Aorta (tissue), 5 donors: ENCODE data around the gene KIF9. TPM values are rescaled to one million over a fixed set of nuclear protein-coding genes. Genes with fewer than 3 reads are reported as not detected.

Source experiments
- ATAC-seq: fragments of 200-7000 bp; cut with Tn5 transposase; one replicate; pipeline ENCODE4 v1.9.1; 2022; ENCODE audit warnings: moderate library complexity; ENCODE audit not compliant: low FRiP score
- DNase-seq, 2 donors: peaks; one replicate each; pipeline ENCODE4 v3.0.0-alpha.2; 2020
- H3K27ac ChIP-seq, 2 donors: one replicate each; pipeline ENCODE4 v1.5.1; 2013; ENCODE audit warnings: low read length in 2 of 2, mild to moderate bottlenecking in 2 of 2, moderate library complexity in 2 of 2, control low read depth in 1 of 2, inconsistent platforms in 1 of 2, low read depth in 1 of 2
- H3K27me3 ChIP-seq, 2 donors: one replicate each; pipeline ENCODE4 v1.6.1; 2013; ENCODE audit warnings: control low read depth in 1 of 2, low read length in 1 of 2, mild to moderate bottlenecking in 1 of 2, moderate library complexity in 1 of 2; ENCODE audit not compliant: insufficient read depth in 2 of 2, control insufficient read depth in 1 of 2
- H3K36me3 ChIP-seq, 2 donors: one replicate each; pipeline ENCODE4 v1.6.1; 2013; ENCODE audit warnings: control low read depth in 1 of 2, low read length in 1 of 2, mild to moderate bottlenecking in 1 of 2; ENCODE audit not compliant: insufficient read depth in 2 of 2, control insufficient read depth in 1 of 2
- H3K4me1 ChIP-seq, 2 donors: one replicate each; pipeline ENCODE4 v1.6.1; 2013; ENCODE audit warnings: low read length in 2 of 2, control low read depth in 1 of 2, mild to moderate bottlenecking in 1 of 2, moderate library complexity in 1 of 2; ENCODE audit not compliant: insufficient read depth in 2 of 2, control insufficient read depth in 1 of 2
- H3K4me3 ChIP-seq, 2 donors: one replicate each; pipeline ENCODE4 v1.5.1; 2013; ENCODE audit warnings: low read length in 2 of 2, control low read depth in 1 of 2, mild to moderate bottlenecking in 1 of 2
- H3K9me3 ChIP-seq: one replicate; pipeline ENCODE4 v1.6.1; 2013; ENCODE audit warnings: mild to moderate bottlenecking, low read length; ENCODE audit not compliant: control insufficient read depth
- WGBS, 2 donors: extraction: QIAGEN DNeasy Blood & Tissue Kit; methylation state at CpG; one replicate each; pipeline ENCODE4 v1.1.7; 2013; 5-methylcytosine and 5-hydroxymethylcytosine counted together
- intact Hi-C, 2 donors: fragments of 100-400 bp; cut with DNase I; formaldehyde crosslinking; loops; one replicate each; pipeline versions ENCODE4 v1.14.2 to v1.15.0; 2022
- polyA plus RNA-seq, 2 donors: library from polyadenylated mRNA; stranded (reverse); fragments of 200-250 nt; gene quantifications; one replicate each; pipeline ENCODE4 v1.2.3, GENCODE V29; 2013
- total RNA-seq, 2 donors: library from RNA; stranded (reverse); fragmentation: NEBNext Ultra II Directional; extraction: Animal tissue kit (Norgen Biotek cat#: 25700); gene quantifications; one replicate each; pipeline ENCODE4 v1.2.1, GENCODE V29; 2021
- donor health status: healthy with polysubstance abuse.
- donor health status: Bipolar disorder and iron deficiency.
- donor health status: DM: no; HTN: no; CAD: no.
- donor health status: DM: no; HTN: no; CAD: no.
- donor health status: DM: yes; HTN: yes; CAD: no.

KIF9 gene
- total and polyA plus RNA-seq, 4 donors, result 6.5 to 14.4 (median 10.1) TPM

DNA sequence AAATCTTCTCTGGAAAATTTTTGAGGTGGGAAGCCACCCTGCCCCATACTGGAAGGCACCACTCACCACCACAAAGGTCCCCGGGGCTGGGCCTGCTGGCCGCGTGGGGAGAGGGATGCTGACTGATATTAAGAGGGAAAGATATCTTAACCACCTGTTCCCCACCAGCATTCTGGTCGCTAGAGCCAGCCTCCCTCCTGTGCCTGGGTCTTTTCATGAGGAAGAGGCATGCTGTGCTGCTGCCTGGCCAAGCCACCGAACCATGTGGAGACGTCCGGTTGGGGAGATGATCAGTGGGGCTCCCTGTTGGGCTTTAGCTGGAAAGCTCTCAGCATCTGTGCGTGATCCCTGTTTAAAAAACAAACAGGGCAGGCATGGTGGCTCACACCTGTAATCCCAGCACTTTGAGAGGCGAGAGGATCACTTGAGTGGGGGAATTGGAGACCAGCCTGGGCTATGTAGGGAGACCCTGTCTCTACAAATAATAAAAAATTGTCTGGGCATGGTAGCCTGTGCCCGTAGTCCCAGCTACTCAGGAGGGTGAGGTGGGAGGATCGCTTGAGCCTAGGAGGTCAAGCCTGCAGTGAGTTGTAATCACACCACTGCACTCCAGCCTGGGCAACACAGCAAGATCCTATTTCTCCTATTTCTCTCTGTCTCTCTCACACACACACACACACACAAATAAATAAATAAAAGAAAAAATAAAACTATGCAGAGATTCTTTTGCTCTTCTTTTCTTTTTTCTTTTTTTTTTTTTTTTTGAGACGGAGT, 1.2 kb upstream of the KIF9 start:
- peak overlapping the region in 1 of 2 donors; percentile 35 for H3K27ac ChIP-seq
- no peaks in the 10 kb centered on the region for H3K27me3 ChIP-seq
- H3K36me3 ChIP-seq, result no peaks in the 10 kb centered on the region
- no peak for DNase-seq
- WGBS, 2 donors, result 30 to 31% methylated on average over 12 of the region's 12 CpGs
- no peak for ATAC-seq
- no peaks in the 10 kb centered on the region for H3K4me1 ChIP-seq
- intact Hi-C loops, result loop anchor here in 1 of 2 donors (5.0 kb wide), 2 partner anchors 94 to 116 kb away; no protein-coding TSS in a partner anchor
- peak overlapping the region; percentile 21 to 65 for H3K4me3 ChIP-seq
- H3K9me3 ChIP-seq, result no peaks in the 10 kb centered on the region

GRCh38 chr3:47283193-47283537, 566 bp upstream of the KIF9 start:
- Histone ChIP-seq H3K4me1 (no peaks in the 10 kb centered on the region), H3K4me3 (peak overlapping the region; percentile 3 to 65), H3K27me3 (no peaks in the 10 kb centered on the region), H3K36me3 (no peaks in the 10 kb centered on the region), H3K9me3 (no peaks in the 10 kb centered on the region), H3K27ac (peak overlapping the region; percentile 36 to 88)
- WGBS, 2 donors, result 0 to 1% methylated on average over 10 of the region's 10 CpGs
- DNase-seq (peak in 1 of 2 donors; percentile 55), ATAC-seq (peak; percentile 27)
- intact Hi-C loops, result loop anchor here in 1 of 2 donors (5.0 kb wide), 2 partner anchors 94 to 116 kb away; no protein-coding TSS in a partner anchor

GRCh38 chr3:47280519-47280918, 2.1 kb downstream of the KIF9 start:
- H3K36me3 ChIP-seq, result no peaks in the 10 kb centered on the region
- WGBS, 2 donors, result 89 to 92% methylated on average over 5 of the region's 5 CpGs
- no peaks in the 10 kb centered on the region for H3K4me1 ChIP-seq
- intact Hi-C loops, result loop anchor here in 1 of 2 donors (5.0 kb wide), 2 partner anchors 97 to 113 kb away; no protein-coding TSS in a partner anchor
- H3K9me3 ChIP-seq, result no peaks in the 10 kb centered on the region
- H3K27me3 ChIP-seq, result no peaks in the 10 kb centered on the region
- H3K4me3 ChIP-seq, result no peak overlapping the region
- H3K27ac ChIP-seq, result no peak overlapping the region
- no peak for ATAC-seq
- DNase-seq, result no peak

GRCh38 chr3:47276558-47276957, 6.0 kb downstream of the KIF9 start:
- ATAC-seq (no peak), DNase-seq (no peak)
- Histone ChIP-seq H3K27me3 (no peaks in the 10 kb centered on the region), H3K4me1 (no peaks in the 10 kb centered on the region), H3K9me3 (no peaks in the 10 kb centered on the region), H3K27ac (no peak overlapping the region), H3K4me3 (no peak overlapping the region), H3K36me3 (no peaks in the 10 kb centered on the region)
- intact Hi-C loops, result no loop called here
- 64 to 75% methylated on average over 4 of the region's 4 CpGs for WGBS, 2 donors

GRCh38 chr3:47274652-47275051, 7.9 kb downstream of the KIF9 start:
- Histone ChIP-seq H3K9me3 (no peaks in the 10 kb centered on the region), H3K36me3 (no peaks in the 10 kb centered on the region), H3K27me3 (no peaks in the 10 kb centered on the region), H3K27ac (no peak overlapping the region), H3K4me1 (no peaks in the 10 kb centered on the region), H3K4me3 (no peak overlapping the region)
- DNase-seq, result no peak
- WGBS, 2 donors, result 90 to 91% methylated on average over 2 of the region's 2 CpGs
- ATAC-seq, result no peak
- intact Hi-C loops, result no loop called here

- ATAC-seq (no peak), DNase-seq (no peak)
- Histone ChIP-seq H3K36me3 (no peaks in the 10 kb centered on the region), H3K4me1 (no peaks in the 10 kb centered on the region), H3K27ac (no peak overlapping the region), H3K9me3 (no peaks in the 10 kb centered on the region), H3K4me3 (no peak overlapping the region), H3K27me3 (no peaks in the 10 kb centered on the region)
- intact Hi-C loops, result no loop called here
- 79 to 82% methylated on average over 5 of the region's 5 CpGs for WGBS, 2 donors
These were observed 9.0 kb downstream of the KIF9 start for GRCh38 chr3:47273564-47273963.

GRCh38 chr3:47270526-47270925, 12.1 kb downstream of the KIF9 start:
- intact Hi-C loops, result no loop called here
- 95 to 97% methylated on average over 4 of the region's 4 CpGs for WGBS, 2 donors
- H3K4me3 ChIP-seq, result no peak overlapping the region
- no peak overlapping the region for H3K27ac ChIP-seq
- DNase-seq (no peak), ATAC-seq (no peak)
- H3K36me3 ChIP-seq, result no peaks in the 10 kb centered on the region
- H3K27me3 ChIP-seq, result no peaks in the 10 kb centered on the region
- H3K9me3 ChIP-seq, result no peaks in the 10 kb centered on the region
- H3K4me1 ChIP-seq, result no peaks in the 10 kb centered on the region

- intact Hi-C loops, result no loop called here
- Histone ChIP-seq H3K36me3 (no peaks in the 10 kb centered on the region), H3K9me3 (no peaks in the 10 kb centered on the region), H3K4me3 (no peak overlapping the region), H3K27me3 (no peaks in the 10 kb centered on the region), H3K27ac (no peak overlapping the region), H3K4me1 (no peaks in the 10 kb centered on the region)
- ATAC-seq (no peak), DNase-seq (no peak)
These were observed 15.1 kb downstream of the KIF9 start for GRCh38 chr3:47267490-47267824.

DNA sequence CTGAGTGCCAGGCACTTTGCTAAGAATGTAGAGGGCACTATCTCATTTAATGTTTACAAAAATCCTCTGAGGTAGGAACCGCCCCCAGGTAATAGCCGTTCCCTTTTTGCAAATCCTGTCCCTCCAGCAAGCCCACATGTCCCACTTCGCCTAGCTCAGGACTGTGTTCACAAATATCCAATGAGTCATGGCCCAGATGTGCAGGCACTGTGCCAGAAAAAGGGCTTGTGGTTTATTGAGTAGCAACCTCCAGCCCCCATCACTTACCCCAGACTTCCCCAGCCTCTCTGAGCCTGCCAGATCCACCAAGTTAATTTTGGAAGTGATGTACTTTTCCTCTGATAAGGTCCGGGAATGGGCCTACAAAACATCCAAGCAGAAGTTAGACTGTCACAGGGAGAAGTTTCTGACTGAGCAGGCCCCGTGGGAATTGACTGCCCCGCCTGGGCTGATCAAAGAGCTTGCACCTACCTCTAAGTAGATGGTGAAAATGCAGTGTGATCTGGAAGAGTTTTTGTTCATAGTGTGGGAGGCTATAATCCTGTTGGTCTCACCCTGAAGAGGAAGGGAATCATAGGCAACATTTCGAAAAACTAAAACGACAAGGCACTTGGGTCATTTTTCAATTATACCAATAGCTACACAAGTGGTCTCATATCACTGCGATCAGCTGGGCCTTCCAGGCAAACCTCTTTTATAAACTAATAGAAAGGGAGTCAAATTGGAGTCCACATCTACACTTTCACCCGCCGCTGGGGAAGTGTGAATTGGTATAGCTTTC, 15.7 kb downstream of the KIF9 start:
- ATAC-seq, result no peak
- intact Hi-C loops, result no loop called here
- no peak overlapping the region for H3K27ac ChIP-seq

More for the DNA sequence above, 15.7 kb downstream of the KIF9 start:
- peak; percentile 83 to 88 for DNase-seq
- Histone ChIP-seq H3K4me1 (no peaks in the 10 kb centered on the region), H3K36me3 (no peaks in the 10 kb centered on the region), H3K27me3 (no peaks in the 10 kb centered on the region), H3K9me3 (no peaks in the 10 kb centered on the region), H3K4me3 (no peak overlapping the region)
- 52 to 54% methylated on average over 11 of the region's 11 CpGs for WGBS, 2 donors
